Gastroesophageal sphincter (tissue), 4 donors: ENCODE measurements around the gene SYNJ2. TPM values are rescaled to one million over a fixed set of nuclear protein-coding genes. Genes with fewer than 3 reads are reported as not detected.

Source experiments
- ATAC-seq: fragments of 150-250 bp; one replicate; pipeline ENCODE4 v1.9.1; 2016; ENCODE audit warnings: mild to moderate bottlenecking, moderate library complexity
- H3K27ac ChIP-seq, 4 donors: fragments of 200-600 bp; sonication (generic) in 3 of 4; 1 replicate in 3 of 4; 2 replicates in 1 of 4; pipeline ENCODE4 v1.5.1; 2016 to 2019
- H3K27me3 ChIP-seq: fragments of 200-600 bp; sonication (generic); one replicate; pipeline ENCODE4 v1.5.1; 2019
- H3K36me3 ChIP-seq, 2 donors: fragments of 200-600 bp; sonication (generic); one replicate each; pipeline ENCODE4 v1.5.1; 2019; ENCODE audit warnings: control low read depth in 1 of 2
- H3K4me1 ChIP-seq, 3 donors: fragments of 200-600 bp; sonication (generic); 1 replicate in 2 of 3; 2 replicates in 1 of 3; pipeline ENCODE4 v1.5.1; 2016 to 2019; ENCODE audit warnings: control low read depth in 2 of 3
- H3K4me3 ChIP-seq, 2 donors: fragments of 200-600 bp; sonication (generic); one replicate each; pipeline ENCODE4 v1.5.1; 2019; ENCODE audit warnings: mild to moderate bottlenecking in 1 of 2, moderate library complexity in 1 of 2
- H3K9me3 ChIP-seq, 3 donors: fragments of 200-600 bp; sonication (generic); one replicate each; pipeline ENCODE4 v1.5.1; 2017 to 2019; ENCODE audit warnings: control low read depth in 2 of 3
- EP300 ChIP-seq: sonication (generic); formaldehyde crosslinking; IDR thresholded peaks from one replicate; pipeline ENCODE4 v1.6.1; 2017; ENCODE audit warnings: antibody characterized with exemption, mild to moderate bottlenecking
- POLR2A ChIP-seq, 2 donors: fragments of 450-650 bp; IDR thresholded peaks; one replicate each; pipeline ENCODE4 v1.6.1; 2017; ENCODE audit warnings: antibody characterized with exemption in 2 of 2, mild to moderate bottlenecking in 2 of 2, moderate library complexity in 1 of 2
- POLR2AphosphoS5 ChIP-seq: sonication (generic); formaldehyde crosslinking; IDR thresholded peaks from one replicate; pipeline ENCODE4 v1.6.1; 2017; ENCODE audit warnings: antibody characterized with exemption
- WGBS, 2 donors: methylation state at CpG; one replicate each; pipeline ENCODE4 v1.1.5; 2018; ENCODE audit warnings: low coverage in 1 of 2; 5-methylcytosine and 5-hydroxymethylcytosine counted together
- total RNA-seq, 4 donors: library from RNA; depleted of rRNA; stranded (reverse); fragments of >200 nt; gene quantifications; one replicate each; pipeline ENCODE4 v1.1.0, GENCODE V29; 2016
- TF ChIP-seq, protein P1 (sequence below), 4 experiments: fragments of 200-600 bp in 2 of 4; fragments of 450-650 bp in 2 of 4; sonication (generic) in 1 of 4; IDR thresholded peaks; one replicate each; pipeline ENCODE4 v1.5.1; 2017 to 2019; ENCODE audit warnings: antibody characterized with exemption in 4 of 4, mild to moderate bottlenecking in 2 of 4, moderate library complexity in 2 of 4

SYNJ2 gene
- total RNA-seq, 4 donors from 2014 or later, result 19.9 to 27.9 (median 21.6) TPM

DNA sequence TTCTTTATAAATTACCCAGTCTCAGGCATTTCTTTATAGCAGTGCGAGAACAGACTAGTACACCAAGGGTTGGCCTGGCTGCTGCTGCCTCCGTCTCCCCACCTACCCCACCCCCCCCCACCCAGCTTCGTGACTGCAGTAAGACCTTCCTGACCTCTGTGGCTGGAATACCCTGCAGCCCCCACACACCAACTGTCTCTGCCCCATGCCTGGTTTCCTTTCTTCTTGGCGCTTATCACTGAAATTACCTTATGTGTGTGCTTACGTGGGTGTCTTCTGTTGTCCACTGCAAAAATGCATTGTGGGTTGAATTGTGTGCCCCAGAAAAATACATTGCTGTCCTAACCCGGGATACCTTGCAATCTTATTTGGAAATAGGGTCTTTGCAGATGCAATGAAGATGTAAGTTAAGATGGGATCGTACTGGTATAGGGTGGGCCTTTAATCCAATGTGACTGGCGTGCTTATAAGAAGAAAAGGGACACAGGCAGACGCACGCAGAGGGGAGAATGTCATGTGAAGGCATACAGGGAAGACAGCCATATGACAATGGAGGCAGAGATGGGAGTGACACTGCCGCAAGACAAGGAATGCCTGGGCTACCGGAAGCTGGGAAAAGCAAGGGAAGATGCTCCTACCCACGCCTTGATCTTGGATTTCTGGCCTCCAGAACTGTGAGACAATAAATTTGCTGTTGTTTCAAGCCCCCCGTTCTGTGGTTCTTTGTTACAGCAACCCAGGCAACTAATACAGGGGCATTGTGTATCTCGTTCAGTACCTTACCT is 15.4 kb downstream of the SYNJ2 start:
- peaks cover 0 to 59% (median 21%) of the 10 kb centered on the region in 3 donors for H3K4me1 ChIP-seq
- ATAC-seq, result no peak
- 88% methylated on average over 10 to 12 of the region's 15 CpGs for WGBS, 2 donors

DNA sequence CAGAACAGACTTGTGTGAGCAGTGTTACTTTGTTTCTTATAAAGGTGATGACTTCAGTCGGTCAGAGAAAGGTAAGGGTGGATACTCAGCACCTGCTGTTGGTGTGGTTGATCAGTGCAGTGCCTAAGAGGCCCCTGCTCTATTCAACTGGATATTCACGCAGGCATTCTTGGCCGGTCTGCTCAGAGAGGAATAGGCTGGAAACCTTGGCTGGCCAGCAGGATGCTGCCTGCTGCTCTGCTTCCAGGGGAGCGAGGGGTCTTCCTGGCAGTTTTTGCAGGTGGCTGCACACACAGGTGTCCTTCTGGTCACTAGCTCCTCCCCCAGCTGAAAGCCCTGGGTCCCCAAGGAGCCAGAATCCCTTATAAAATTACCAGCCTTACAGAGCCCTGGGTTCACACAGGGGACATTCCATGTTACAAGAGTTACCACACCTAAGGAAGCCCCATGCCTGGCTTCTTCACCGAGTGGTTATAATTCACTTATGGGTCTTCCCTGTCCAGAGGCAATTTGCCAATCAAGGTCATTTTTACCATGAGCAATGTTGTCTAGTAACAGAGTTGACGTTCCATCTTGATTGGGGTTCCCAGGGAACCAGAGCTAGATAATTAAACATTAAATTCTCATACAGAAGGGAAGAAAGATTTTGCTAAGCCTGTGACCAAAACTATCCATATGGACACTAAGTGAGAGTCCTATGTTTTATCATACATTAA is 16.4 kb downstream of the SYNJ2 start:
- WGBS, 2 donors, result 60 to 67% methylated on average over 1 to 2 of the region's 6 CpGs
- Histone ChIP-seq H3K4me3 (no peak overlapping the region), H3K4me1 (peaks cover 5 to 63% (median 27%) of the 10 kb centered on the region in 3 donors), H3K9me3 (no peaks in the 10 kb centered on the region), H3K36me3 (no peaks in the 10 kb centered on the region), H3K27ac (no peak overlapping the region), H3K27me3 (no peaks in the 10 kb centered on the region)
- ATAC-seq, result no peak
- TF ChIP-seq POLR2A (IDR thresholded peaks at IDR 0.05) (no peak), EP300 (no peak), POLR2AphosphoS5 (no peak)
- TF ChIP-seq, protein P1, sequence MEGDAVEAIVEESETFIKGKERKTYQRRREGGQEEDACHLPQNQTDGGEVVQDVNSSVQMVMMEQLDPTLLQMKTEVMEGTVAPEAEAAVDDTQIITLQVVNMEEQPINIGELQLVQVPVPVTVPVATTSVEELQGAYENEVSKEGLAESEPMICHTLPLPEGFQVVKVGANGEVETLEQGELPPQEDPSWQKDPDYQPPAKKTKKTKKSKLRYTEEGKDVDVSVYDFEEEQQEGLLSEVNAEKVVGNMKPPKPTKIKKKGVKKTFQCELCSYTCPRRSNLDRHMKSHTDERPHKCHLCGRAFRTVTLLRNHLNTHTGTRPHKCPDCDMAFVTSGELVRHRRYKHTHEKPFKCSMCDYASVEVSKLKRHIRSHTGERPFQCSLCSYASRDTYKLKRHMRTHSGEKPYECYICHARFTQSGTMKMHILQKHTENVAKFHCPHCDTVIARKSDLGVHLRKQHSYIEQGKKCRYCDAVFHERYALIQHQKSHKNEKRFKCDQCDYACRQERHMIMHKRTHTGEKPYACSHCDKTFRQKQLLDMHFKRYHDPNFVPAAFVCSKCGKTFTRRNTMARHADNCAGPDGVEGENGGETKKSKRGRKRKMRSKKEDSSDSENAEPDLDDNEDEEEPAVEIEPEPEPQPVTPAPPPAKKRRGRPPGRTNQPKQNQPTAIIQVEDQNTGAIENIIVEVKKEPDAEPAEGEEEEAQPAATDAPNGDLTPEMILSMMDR (IDR thresholded peaks at IDR 0.05), result no peak

More for the DNA sequence above, 15.4 kb downstream of the SYNJ2 start:
- Histone ChIP-seq H3K27ac (no peak overlapping the region), H3K36me3 (no peaks in the 10 kb centered on the region), H3K27me3 (no peaks in the 10 kb centered on the region), H3K9me3 (no peaks in the 10 kb centered on the region), H3K4me3 (no peak overlapping the region)
- TF ChIP-seq POLR2A (IDR thresholded peaks at IDR 0.05), result no peak
- TF ChIP-seq EP300, result no peak
- TF ChIP-seq POLR2AphosphoS5, result no peak
- TF ChIP-seq, protein P1 (IDR thresholded peaks at IDR 0.05), result no peak

DNA sequence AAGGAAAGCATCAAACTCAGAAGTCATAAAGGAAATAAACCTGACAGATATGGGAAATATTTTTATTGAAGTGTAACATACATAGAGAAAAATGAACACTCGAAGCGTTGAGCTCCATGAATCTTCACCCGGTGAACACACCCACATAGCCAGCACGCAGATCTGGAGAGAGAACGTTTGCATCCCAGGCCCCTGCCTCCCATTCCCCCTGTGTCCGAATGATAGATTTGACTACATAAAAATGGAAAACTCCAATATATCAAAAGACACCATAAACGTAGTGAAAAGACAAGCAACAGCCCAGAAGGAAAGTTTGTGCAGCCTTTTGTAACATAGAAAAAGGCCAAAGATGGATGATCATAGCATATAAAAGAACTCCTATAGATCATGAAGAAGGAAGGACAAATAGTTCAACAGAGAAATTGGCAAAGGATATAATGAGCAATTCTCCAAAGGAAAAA is 17.1 kb downstream of the SYNJ2 start:
- H3K36me3 ChIP-seq, result no peaks in the 10 kb centered on the region
- WGBS, 2 donors, result 61 to 72% methylated on average over 6 to 7 of the region's 7 CpGs
- H3K4me3 ChIP-seq, result no peak overlapping the region
- TF ChIP-seq POLR2A (IDR thresholded peaks at IDR 0.05) (no peak), EP300 (no peak), POLR2AphosphoS5 (no peak)
- TF ChIP-seq, protein P1 (IDR thresholded peaks at IDR 0.05), result no peak
- H3K4me1 ChIP-seq, result peaks cover 8 to 63% (median 30%) of the 10 kb centered on the region in 3 donors
- peak overlapping the region in 2 of 4 donors; percentile 67 to 69 for H3K27ac ChIP-seq
- no peaks in the 10 kb centered on the region for H3K9me3 ChIP-seq
- no peak for ATAC-seq
- no peaks in the 10 kb centered on the region for H3K27me3 ChIP-seq

DNA sequence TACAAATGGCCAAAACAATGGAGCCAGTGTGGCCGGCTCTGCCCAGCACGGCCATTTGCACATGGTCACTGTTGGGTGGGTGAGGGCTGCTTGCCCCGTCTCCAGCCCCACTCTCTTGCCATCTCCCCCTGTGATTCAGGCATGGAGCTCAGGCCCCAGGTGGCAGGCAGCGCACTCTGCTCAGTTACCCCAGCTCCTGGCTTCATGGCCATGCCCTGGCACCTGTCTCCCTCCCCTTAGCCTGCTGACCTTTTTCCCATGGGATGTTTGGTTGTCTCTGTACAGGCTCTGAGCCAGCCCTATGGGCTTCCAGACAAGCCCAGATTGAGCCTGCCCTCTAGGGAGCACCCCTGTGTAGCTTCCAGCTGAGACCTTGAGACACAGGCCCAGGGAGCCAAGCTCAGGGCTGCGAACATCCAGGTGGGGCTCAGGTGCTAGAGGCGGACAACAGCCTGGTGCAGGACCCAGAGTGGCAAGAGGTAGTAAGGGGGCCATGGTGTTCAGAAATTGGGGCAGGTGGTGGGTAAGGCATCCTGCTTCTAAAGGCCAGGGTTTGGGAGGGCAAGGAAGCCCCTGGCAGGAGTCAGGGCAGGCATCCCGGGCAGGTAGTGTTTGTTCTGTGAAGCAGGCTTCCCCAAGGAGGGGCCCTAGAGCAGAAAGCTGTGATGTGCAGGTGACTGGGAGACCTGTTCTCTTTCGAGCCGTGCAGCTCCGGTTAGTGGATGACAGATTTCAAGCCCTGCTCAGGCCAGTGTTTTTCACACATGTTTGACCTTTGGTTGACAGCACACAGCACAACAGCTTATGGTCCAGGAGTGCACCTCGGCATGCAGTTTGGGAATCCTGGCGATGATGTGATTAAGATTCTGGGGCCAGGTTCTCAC is 17.7 kb downstream of the SYNJ2 start:
- Histone ChIP-seq H3K36me3 (no peaks in the 10 kb centered on the region), H3K9me3 (no peaks in the 10 kb centered on the region), H3K4me3 (no peak overlapping the region), H3K27me3 (no peaks in the 10 kb centered on the region), H3K4me1 (peaks cover 8 to 63% (median 37%) of the 10 kb centered on the region in 3 donors), H3K27ac (peak overlapping the region in 3 of 4 donors; percentile 53 to 69 (median 67))
- no peak for TF ChIP-seq EP300
- TF ChIP-seq POLR2AphosphoS5, result peak; percentile 41
- WGBS, 2 donors, result 51 to 54% methylated on average over 4 to 9 of the region's 12 CpGs
- ATAC-seq, result no peak
